WTC11 (cell line): ENCODE data around the gene SLAMF7. TPM values are rescaled to one million over a fixed set of nuclear protein-coding genes. Genes with fewer than 3 reads are reported as not detected.

ENCODE experiments used
- ATAC-seq: fragments of 200-7000 bp; cut with Tn5 transposase; 2 replicates; pipeline ENCODE4 v1.10.0; 2021; ENCODE audit warnings: mild to moderate bottlenecking, moderate library complexity
- CTCF ChIA-PET: fragments of 300-600 bp; sonication (Branson Sonifier 250); formaldehyde crosslinking; loops from one replicate; lab custom pipeline; 2021; ENCODE audit warnings: antibody characterized with exemption; lab: Charles Lee
- POLR2A ChIA-PET: fragments of 350-600 bp; sonication (Branson Sonifier 250); formaldehyde crosslinking; loops from one replicate; lab custom pipeline; 2021; ENCODE audit warnings: antibody characterized with exemption; lab: Charles Lee
- DNase-seq: peaks from one replicate; pipeline ENCODE4 v3.0.0; 2021; ENCODE audit warnings: low spot score
- H3K27ac Mint-ChIP-seq: 2 replicates; pipeline ENCODE4 v1.8.0; 2021; ENCODE audit warnings: mixed read lengths
- H3K27me3 Mint-ChIP-seq: 2 replicates; pipeline ENCODE4 v1.8.0; 2021; ENCODE audit warnings: low read depth, mild to moderate bottlenecking, moderate library complexity, mixed read lengths
- H3K36me3 Mint-ChIP-seq: 2 replicates; pipeline ENCODE4 v1.8.0; 2021; ENCODE audit warnings: mixed read lengths
- H3K4me1 Mint-ChIP-seq: 2 replicates; pipeline ENCODE4 v1.8.0; 2022; ENCODE audit warnings: mixed read lengths
- H3K4me3 Mint-ChIP-seq: 2 replicates; pipeline ENCODE4 v1.8.0; 2021; ENCODE audit warnings: mild to moderate bottlenecking, moderate library complexity, mixed read lengths
- H3K9me3 Mint-ChIP-seq: 2 replicates; pipeline ENCODE4 v1.8.0; 2021; ENCODE audit warnings: mixed read lengths
- ATF6 ChIP-seq: sonication (generic); formaldehyde crosslinking; IDR thresholded peaks from 2 replicates; pipeline ENCODE4 v1.8.1; 2023; ENCODE audit warnings: mild to moderate bottlenecking, missing genetic modification reagents
- CTCF ChIP-seq: fragments of 200-600 bp; IDR thresholded peaks from 2 replicates; pipeline ENCODE4 v1.8.0; 2022; ENCODE audit warnings: antibody characterized with exemption
- E2F1 ChIP-seq: sonication (generic); formaldehyde crosslinking; IDR thresholded peaks from 2 replicates; pipeline ENCODE4 v1.8.0; 2022; ENCODE audit warnings: mild to moderate bottlenecking, missing genetic modification reagents
- E2F5 ChIP-seq: sonication (generic); formaldehyde crosslinking; IDR thresholded peaks from 2 replicates; pipeline ENCODE4 v1.8.1; 2022; ENCODE audit warnings: mild to moderate bottlenecking, moderate library complexity, missing genetic modification reagents
- ESRRA ChIP-seq: sonication (generic); formaldehyde crosslinking; IDR thresholded peaks from 2 replicates; pipeline ENCODE4 v1.8.1; 2022; ENCODE audit warnings: mild to moderate bottlenecking, missing genetic modification reagents, borderline replicate concordance
- FOXP1 ChIP-seq: sonication (generic); formaldehyde crosslinking; IDR thresholded peaks from 2 replicates; pipeline ENCODE4 v1.8.0; 2022; ENCODE audit warnings: missing genetic modification reagents, mild to moderate bottlenecking, moderate library complexity, borderline replicate concordance
- IRF1 ChIP-seq: sonication (generic); formaldehyde crosslinking; IDR thresholded peaks from 2 replicates; pipeline ENCODE4 v1.8.0; 2023; ENCODE audit warnings: missing genetic modification reagents
- KAT7 ChIP-seq: sonication (generic); formaldehyde crosslinking; IDR thresholded peaks from 2 replicates; pipeline ENCODE4 v1.8.1; 2023; ENCODE audit warnings: missing genetic modification reagents, mild to moderate bottlenecking, borderline replicate concordance
- NR3C1 ChIP-seq: sonication (generic); formaldehyde crosslinking; conservative IDR thresholded peaks from 2 replicates; pipeline ENCODE4 v1.8.1; 2023; ENCODE audit warnings: low read depth, mild to moderate bottlenecking, missing genetic modification reagents
- TEAD4 ChIP-seq: sonication (generic); formaldehyde crosslinking; IDR thresholded peaks from 2 replicates; pipeline ENCODE4 v1.8.0; 2022; ENCODE audit warnings: mild to moderate bottlenecking, missing genetic modification reagents
- ZNF416 ChIP-seq: fragments of 250-450 bp; sonication (Bioruptor Pico); IDR thresholded peaks from 2 replicates; pipeline ENCODE4 v1.9.0; 2021; ENCODE audit warnings: mild to moderate bottlenecking, inconsistent platforms
- ZNF671 ChIP-seq: fragments of 250-450 bp; sonication (Bioruptor Pico); IDR thresholded peaks from 2 replicates; pipeline ENCODE4 v1.8.0; 2021; ENCODE audit warnings: mild to moderate bottlenecking
- total RNA-seq: library from RNA; stranded (reverse); gene quantifications from 3 replicates; pipeline ENCODE4 v1.2.3, GENCODE V29; 2021

SLAMF7 gene
- total RNA-seq, 1 experiment from 2014 or later, result 0.15 TPM

GRCh38 chr1:160776178-160776577 lies 37.1 kb downstream of the SLAMF7 start (continued):
- no peak for TF ChIP-seq ATF6

- POLR2A ChIA-PET, result no interaction called here
- DNase-seq, result peak; percentile 57
- Mint-ChIP-seq H3K36me3 (peaks cover 5% of the 10 kb centered on the region; the same call in 1 of the 2 replicates), H3K9me3 (peaks cover 9% of the 10 kb centered on the region), H3K27me3 (peaks cover 4% of the 10 kb centered on the region), H3K4me1 (peaks cover 18% of the 10 kb centered on the region), H3K4me3 (no peak overlapping the region), H3K27ac (no peak overlapping the region)
- ATAC-seq, result peak; percentile 81
- TF ChIP-seq FOXP1 (CRISPR knock-in tag), result no peak
- peak; percentile 68 for TF ChIP-seq CTCF
- CTCF ChIA-PET, result interaction anchor here (0.6 to 5.3 kb wide), 48 partner anchors 9 to 320 kb away, joined by 3 to 85 read pairs (median 6); partner anchors contain the start of genes CD244, F11R, ITLN1 and ITLN2
These were observed 38.5 kb downstream of the SLAMF7 start for GRCh38 chr1:160777486-160778089.

GRCh38 chr1:160778976-160779375 lies 39.9 kb downstream of the SLAMF7 start:
- DNase-seq, result no peak
- H3K27me3 Mint-ChIP-seq, result peaks cover 4% of the 10 kb centered on the region
- peaks cover 11% of the 10 kb centered on the region for H3K36me3 Mint-ChIP-seq
- no peak for ATAC-seq
- H3K4me3 Mint-ChIP-seq, result no peak overlapping the region
- ChIA-PET POLR2A (no interaction called here), CTCF (interaction anchor here (0.9 to 5.3 kb wide), 7 partner anchors 10 to 107 kb away, joined by 3 to 85 read pairs (median 16); no protein-coding TSS in a partner anchor)
- no peak overlapping the region for H3K27ac Mint-ChIP-seq
- peaks cover 13% of the 10 kb centered on the region for H3K4me1 Mint-ChIP-seq
- TF ChIP-seq CTCF, result no peak
- no peak for TF ChIP-seq KAT7
- TF ChIP-seq IRF1 (CRISPR knock-in tag), result no peak
- TF ChIP-seq ZNF671 (CRISPR knock-in tag), result no peak
- TF ChIP-seq ESRRA, result no peak
- TF ChIP-seq E2F1 (CRISPR knock-in tag), result no peak
- TF ChIP-seq E2F5 (CRISPR knock-in tag), result no peak
- TF ChIP-seq NR3C1 (CRISPR knock-in tag), result no peak
- no peak for TF ChIP-seq TEAD4
- TF ChIP-seq ZNF416 (CRISPR knock-in tag), result no peak
- H3K9me3 Mint-ChIP-seq, result peaks cover 17% of the 10 kb centered on the region
